Lung (tissue), 12 donors: ENCODE data around the gene MYH11. TPM values are rescaled to one million over a fixed set of nuclear protein-coding genes. Genes with fewer than 3 reads are reported as not detected.

Experiments
- ATAC-seq: fragments of 200-7000 bp; cut with Tn5 transposase; one replicate; pipeline ENCODE4 v1.9.1; 2020; ENCODE audit warnings: moderate number of reproducible peaks; ENCODE audit not compliant: insufficient read depth, low FRiP score
- DNase-seq, 3 donors: peaks; one replicate each; pipeline ENCODE4 v3.0.0-alpha.2; 2013 to 2017
- H3K27ac ChIP-seq, 2 donors: one replicate each; pipeline ENCODE4 v1.5.1; 2013; ENCODE audit warnings: mild to moderate bottlenecking in 2 of 2, moderate library complexity in 2 of 2, control low read depth in 1 of 2, inconsistent platforms in 1 of 2, low read depth in 1 of 2, low read length in 1 of 2
- H3K27me3 ChIP-seq, 3 donors: one replicate each; pipeline ENCODE4 v1.5.1; 2013; ENCODE audit warnings: low read length in 2 of 3; ENCODE audit not compliant: control insufficient read depth in 3 of 3, insufficient read depth in 3 of 3
- H3K36me3 ChIP-seq, 4 donors: one replicate each; pipeline ENCODE4 v1.5.1; 2013; ENCODE audit warnings: low read length in 4 of 4, mild to moderate bottlenecking in 1 of 4, moderate library complexity in 1 of 4; ENCODE audit not compliant: control insufficient read depth in 4 of 4, insufficient read depth in 4 of 4
- H3K4me1 ChIP-seq, 5 donors: one replicate each; pipeline ENCODE4 v1.5.1; 2013; ENCODE audit warnings: low read length in 5 of 5, mild to moderate bottlenecking in 2 of 5, moderate library complexity in 1 of 5; ENCODE audit not compliant: control insufficient read depth in 5 of 5, insufficient read depth in 5 of 5
- H3K4me3 ChIP-seq: one replicate; pipeline ENCODE4 v1.5.1; 2013; ENCODE audit warnings: mild to moderate bottlenecking, control low read depth, moderate library complexity
- H3K9ac ChIP-seq, 2 donors: one replicate each; pipeline ENCODE4 v1.5.1; 2013; ENCODE audit warnings: low read length in 2 of 2, control low read depth in 1 of 2; ENCODE audit not compliant: insufficient read depth in 1 of 2
- H3K9me3 ChIP-seq, 4 donors: one replicate each; pipeline ENCODE4 v1.5.1; 2013; ENCODE audit warnings: low read length in 3 of 4, mild to moderate bottlenecking in 1 of 4, moderate library complexity in 1 of 4; ENCODE audit not compliant: control insufficient read depth in 4 of 4, insufficient read depth in 3 of 4
- CTCF ChIP-seq: IDR thresholded peaks from 2 replicates; pipeline ENCODE4 v1.5.1; 2012; ENCODE audit warnings: mild to moderate bottlenecking; ENCODE audit errors: control extremely low read depth, extremely low read depth
- WGBS, 2 donors: extraction: QIAGEN DNeasy Blood & Tissue Kit; methylation state at CpG; one replicate each; pipeline ENCODE4 v1.1.7; 2013; 5-methylcytosine and 5-hydroxymethylcytosine counted together
- polyA plus RNA-seq, 2 donors: library from polyadenylated mRNA; stranded (reverse); fragments of 200-250 nt; gene quantifications; one replicate each; pipeline ENCODE4 v1.2.1, GENCODE V29; 2013
- total RNA-seq, 2 donors: library from RNA; depleted of rRNA in 1 of 2; stranded (reverse); fragments of >200 nt in 1 of 2; gene quantifications; one replicate each; pipeline ENCODE4 v1.2.1, GENCODE V29; 2014 to 2021
- donor health status: control.
- donor health status: control.
- donor health status: Bipolar disorder and iron deficiency.
- donor health status: healthy.
- donor health status: DM: yes; HTN: yes; CAD: no.

Gene MYH11
- total and polyA plus RNA-seq, 4 donors: 25.7 to 146 (median 55.0) TPM

DNA sequence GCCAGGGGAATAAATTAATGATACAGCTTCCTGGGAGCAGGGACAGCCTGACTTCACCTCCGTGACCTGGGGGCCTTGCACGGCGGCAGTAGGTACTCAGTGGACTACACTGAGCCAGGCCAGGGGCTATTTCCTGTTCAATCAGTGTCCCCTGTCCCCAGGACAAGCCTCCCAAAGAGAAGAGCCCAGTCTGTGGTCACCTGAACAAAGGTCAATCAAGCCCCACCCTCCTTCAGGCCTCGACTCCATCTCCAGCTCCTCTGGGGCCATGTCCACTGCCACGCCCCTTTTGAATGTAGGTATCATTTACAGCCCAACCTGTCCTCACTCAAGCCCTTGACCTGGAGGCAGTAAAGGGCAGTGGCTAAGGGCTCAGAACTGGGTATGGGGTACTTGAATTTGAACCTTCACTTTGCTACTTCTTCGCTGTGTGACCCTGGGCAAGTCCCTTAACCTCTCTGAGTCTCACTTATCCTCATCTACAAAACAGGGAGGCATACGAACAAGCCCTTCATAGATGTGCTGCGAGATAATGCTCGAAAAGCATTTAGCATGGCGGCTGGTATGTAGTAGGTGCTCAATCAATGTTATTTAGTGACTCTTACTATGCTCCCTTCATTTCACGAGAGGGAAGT lies 29.0 kb downstream of the MYH11 start:
- H3K27ac ChIP-seq: no peak overlapping the region
- DNase-seq: no peak

GRCh38 chr16:15827299-15827698 lies 29.5 kb downstream of the MYH11 start:
- no peak for DNase-seq
- Histone ChIP-seq H3K4me1 (peaks cover 0 to 6% (median 0%) of the 10 kb centered on the region in 5 donors), H3K9ac (no peak overlapping the region), H3K27me3 (peaks cover 0 to 3% (median 0%) of the 10 kb centered on the region in 3 donors), H3K4me3 (no peak overlapping the region), H3K9me3 (no peaks in the 10 kb centered on the region), H3K27ac (no peak overlapping the region), H3K36me3 (no peaks in the 10 kb centered on the region)
- WGBS, 2 donors: 94% methylated on average over 7 of the region's 7 CpGs
- no peak for TF ChIP-seq CTCF
- no peak for ATAC-seq

More for the DNA sequence above, 29.0 kb downstream of the MYH11 start:
- Histone ChIP-seq H3K9me3 (no peaks in the 10 kb centered on the region), H3K9ac (no peak overlapping the region), H3K4me3 (no peak overlapping the region), H3K36me3 (no peaks in the 10 kb centered on the region), H3K4me1 (peaks cover 0 to 5% (median 0%) of the 10 kb centered on the region in 5 donors), H3K27me3 (peaks cover 0 to 3% (median 0%) of the 10 kb centered on the region in 3 donors)
- TF ChIP-seq CTCF: no peak
- WGBS, 2 donors: 93 to 94% methylated on average over 11 of the region's 11 CpGs
- no peak for ATAC-seq

- Histone ChIP-seq H3K27me3 (peaks cover 0 to 3% (median 0%) of the 10 kb centered on the region in 3 donors), H3K9me3 (no peaks in the 10 kb centered on the region), H3K36me3 (no peaks in the 10 kb centered on the region), H3K27ac (no peak overlapping the region), H3K4me3 (no peak overlapping the region), H3K9ac (no peak overlapping the region), H3K4me1 (peaks cover 0 to 6% (median 0%) of the 10 kb centered on the region in 5 donors)
- ATAC-seq (no peak), DNase-seq (no peak)
- no peak for TF ChIP-seq CTCF
- 72 to 80% methylated on average over 9 of the region's 9 CpGs for WGBS, 2 donors
Observed at GRCh38 chr16:15825750-15826305, 31.0 kb downstream of the MYH11 start.
